ENCODE measurements around the gene OTOF.
A peak's percentile ranks its signal among the peaks of the same experiment; 100 is the strongest.

Gene OTOF

GRCh38 chr2:26465266-26465925, 12.5 kb downstream of the OTOF start:
- Histone ChIP-seq H3K23ac (ENCODE audit: low read length) (no peak overlapping the region), H3K27me3 (ENCODE audit: insufficient read depth, low read length, poor library complexity) (no peaks in the 10 kb centered on the region), H3K4me1 (ENCODE audit: control insufficient read depth, low read depth, low read length) (peaks cover 2% of the 10 kb centered on the region), H2BK15ac (replicated peaks; ENCODE audit: low read depth) (no peak overlapping the region), H3K4me2 (ENCODE audit: low read length) (no peak overlapping the region), H3K4ac (ENCODE audit: low read depth, low read length) (no peak overlapping the region), H3K27ac (ENCODE audit: low read depth, low read length) (no peak overlapping the region), H3K9ac (ENCODE audit: low read length) (no peak overlapping the region), H3K79me1 (ENCODE audit: low read length) (no peaks in the 10 kb centered on the region), H2BK5ac (ENCODE audit: low read length) (no peak overlapping the region), H3K56ac (ENCODE audit: low read length) (no peak overlapping the region), H2AK5ac (ENCODE audit: low read length) (no peak overlapping the region), H3K79me2 (ENCODE audit: control insufficient read depth, insufficient read depth, low read length) (no peaks in the 10 kb centered on the region), H4K5ac (ENCODE audit: low read length) (no peak overlapping the region), H3K36me3 (ENCODE audit: control insufficient read depth, insufficient read depth, low read length) (no peaks in the 10 kb centered on the region), H3K4me3 (ENCODE audit: low read length) (no peak overlapping the region), H3K18ac (ENCODE audit: low read length) (no peak overlapping the region), H4K8ac (ENCODE audit: low read depth, low read length) (no peak overlapping the region), H2BK120ac (ENCODE audit: low read depth, low read length) (no peak overlapping the region)
- WGBS (ENCODE audit: extremely low coverage, insufficient coverage, low lambda C conversion rate), result no CpG with 5 or more reads among the region's 11 CpGs
- DNase-seq, result no peak

- no peak overlapping the region for H3K9ac ChIP-seq (ENCODE audit: low read length)
- no peaks in the 10 kb centered on the region for H3K27me3 ChIP-seq (ENCODE audit: insufficient read depth, low read length, poor library complexity)
- H4K5ac ChIP-seq (ENCODE audit: low read length), result no peak overlapping the region
- no peak overlapping the region for H3K23ac ChIP-seq (ENCODE audit: low read length)
- no peak overlapping the region for H2BK15ac ChIP-seq (replicated peaks; ENCODE audit: low read depth)
- no peaks in the 10 kb centered on the region for H3K79me1 ChIP-seq (ENCODE audit: low read length)
- peak; percentile 37 for DNase-seq
- H3K36me3 ChIP-seq (ENCODE audit: control insufficient read depth, insufficient read depth, low read length), result no peaks in the 10 kb centered on the region
- no CpG with 5 or more reads among the region's 14 CpGs for WGBS (ENCODE audit: extremely low coverage, insufficient coverage, low lambda C conversion rate)
- H2BK120ac ChIP-seq (ENCODE audit: low read depth, low read length), result no peak overlapping the region
- peaks cover 2% of the 10 kb centered on the region for H3K4me1 ChIP-seq (ENCODE audit: control insufficient read depth, low read depth, low read length)
- no peak overlapping the region for H3K4me2 ChIP-seq (ENCODE audit: low read length)
- peak overlapping the region; percentile 6 for H2AK5ac ChIP-seq (ENCODE audit: low read length)
- H3K18ac ChIP-seq (ENCODE audit: low read length), result no peak overlapping the region
- peak overlapping the region; percentile 54 for H3K56ac ChIP-seq (ENCODE audit: low read length)
- no peak overlapping the region for H3K4ac ChIP-seq (ENCODE audit: low read depth, low read length)
- no peaks in the 10 kb centered on the region for H3K79me2 ChIP-seq (ENCODE audit: control insufficient read depth, insufficient read depth, low read length)
- no peak overlapping the region for H2BK5ac ChIP-seq (ENCODE audit: low read length)
- H3K27ac ChIP-seq (ENCODE audit: low read depth, low read length), result no peak overlapping the region
- H4K8ac ChIP-seq (ENCODE audit: low read depth, low read length), result no peak overlapping the region
- H3K4me3 ChIP-seq (ENCODE audit: low read length), result no peak overlapping the region
Measured at GRCh38 chr2:26464390-26465265, 13.3 kb downstream of the OTOF start.

GRCh38 chr2:26463244-26464192, 14.4 kb downstream of the OTOF start:
- Histone ChIP-seq H3K79me2 (ENCODE audit: control insufficient read depth, insufficient read depth, low read length) (no peaks in the 10 kb centered on the region), H3K18ac (ENCODE audit: low read length) (no peak overlapping the region), H4K8ac (ENCODE audit: low read depth, low read length) (no peak overlapping the region), H3K4ac (ENCODE audit: low read depth, low read length) (peak overlapping the region; percentile 66), H3K9ac (ENCODE audit: low read length) (no peak overlapping the region), H3K56ac (ENCODE audit: low read length) (peak overlapping the region; percentile 73), H4K5ac (ENCODE audit: low read length) (no peak overlapping the region), H3K36me3 (ENCODE audit: control insufficient read depth, insufficient read depth, low read length) (no peaks in the 10 kb centered on the region), H2BK15ac (replicated peaks; ENCODE audit: low read depth) (no peak overlapping the region), H2AK5ac (ENCODE audit: low read length) (peak overlapping the region; percentile 10), H2BK120ac (ENCODE audit: low read depth, low read length) (no peak overlapping the region), H3K27ac (ENCODE audit: low read depth, low read length) (no peak overlapping the region), H3K27me3 (ENCODE audit: insufficient read depth, low read length, poor library complexity) (no peaks in the 10 kb centered on the region), H3K4me1 (ENCODE audit: control insufficient read depth, low read depth, low read length) (peaks cover 2% of the 10 kb centered on the region), H3K4me3 (ENCODE audit: low read length) (no peak overlapping the region), H2BK5ac (ENCODE audit: low read length) (peak overlapping the region; percentile 55), H3K79me1 (ENCODE audit: low read length) (no peaks in the 10 kb centered on the region), H3K23ac (ENCODE audit: low read length) (no peak overlapping the region), H3K4me2 (ENCODE audit: low read length) (no peak overlapping the region)
- no CpG with 5 or more reads among the region's 25 CpGs for WGBS (ENCODE audit: extremely low coverage, insufficient coverage, low lambda C conversion rate)
- DNase-seq, result peak; percentile 98

GRCh38 chr2:26462511-26463243, 15.2 kb downstream of the OTOF start:
- Histone ChIP-seq H2BK15ac (replicated peaks; ENCODE audit: low read depth) (no peak overlapping the region), H4K5ac (ENCODE audit: low read length) (no peak overlapping the region), H3K27ac (ENCODE audit: low read depth, low read length) (no peak overlapping the region), H3K56ac (ENCODE audit: low read length) (peak overlapping the region; percentile 73), H3K4me2 (ENCODE audit: low read length) (no peak overlapping the region), H4K8ac (ENCODE audit: low read depth, low read length) (no peak overlapping the region), H3K79me1 (ENCODE audit: low read length) (no peaks in the 10 kb centered on the region), H3K9ac (ENCODE audit: low read length) (no peak overlapping the region), H3K23ac (ENCODE audit: low read length) (no peak overlapping the region), H3K18ac (ENCODE audit: low read length) (no peak overlapping the region), H3K4me1 (ENCODE audit: control insufficient read depth, low read depth, low read length) (peaks cover 2% of the 10 kb centered on the region), H2AK5ac (ENCODE audit: low read length) (peak overlapping the region; percentile 10), H3K4me3 (ENCODE audit: low read length) (no peak overlapping the region), H2BK5ac (ENCODE audit: low read length) (peak overlapping the region; percentile 55), H3K79me2 (ENCODE audit: control insufficient read depth, insufficient read depth, low read length) (no peaks in the 10 kb centered on the region), H3K36me3 (ENCODE audit: control insufficient read depth, insufficient read depth, low read length) (no peaks in the 10 kb centered on the region), H2BK120ac (ENCODE audit: low read depth, low read length) (no peak overlapping the region), H3K4ac (ENCODE audit: low read depth, low read length) (peak overlapping the region; percentile 29), H3K27me3 (ENCODE audit: insufficient read depth, low read length, poor library complexity) (no peaks in the 10 kb centered on the region)
- DNase-seq, result peak; percentile 90
- no CpG with 5 or more reads among the region's 14 CpGs for WGBS (ENCODE audit: extremely low coverage, insufficient coverage, low lambda C conversion rate)

GRCh38 chr2:26462100-26462499, 15.8 kb downstream of the OTOF start:
- peaks cover 2% of the 10 kb centered on the region for H3K4me1 ChIP-seq (ENCODE audit: control insufficient read depth, low read depth, low read length)
- no peaks in the 10 kb centered on the region for H3K36me3 ChIP-seq (ENCODE audit: control insufficient read depth, insufficient read depth, low read length)
- no peak overlapping the region for H2BK120ac ChIP-seq (ENCODE audit: low read depth, low read length)
- H2BK5ac ChIP-seq (ENCODE audit: low read length), result no peak overlapping the region
- no peaks in the 10 kb centered on the region for H3K27me3 ChIP-seq (ENCODE audit: insufficient read depth, low read length, poor library complexity)
- H3K4me2 ChIP-seq (ENCODE audit: low read length), result no peak overlapping the region
- no peak overlapping the region for H3K4me3 ChIP-seq (ENCODE audit: low read length)
- no peak overlapping the region for H3K23ac ChIP-seq (ENCODE audit: low read length)
- H3K27ac ChIP-seq (ENCODE audit: low read depth, low read length), result no peak overlapping the region
- peak overlapping the region; percentile 44 for H3K4ac ChIP-seq (ENCODE audit: low read depth, low read length)
- H3K18ac ChIP-seq (ENCODE audit: low read length), result peak overlapping the region; percentile 16
- H4K5ac ChIP-seq (ENCODE audit: low read length), result no peak overlapping the region
- no peak overlapping the region for H3K9ac ChIP-seq (ENCODE audit: low read length)
- no peak overlapping the region for H4K8ac ChIP-seq (ENCODE audit: low read depth, low read length)
- H3K56ac ChIP-seq (ENCODE audit: low read length), result peak overlapping the region; percentile 20
- no peaks in the 10 kb centered on the region for H3K79me1 ChIP-seq (ENCODE audit: low read length)
- no peaks in the 10 kb centered on the region for H3K79me2 ChIP-seq (ENCODE audit: control insufficient read depth, insufficient read depth, low read length)
- no peak for DNase-seq
- no peak overlapping the region for H2BK15ac ChIP-seq (replicated peaks; ENCODE audit: low read depth)
- no CpG with 5 or more reads among the region's 6 CpGs for WGBS (ENCODE audit: extremely low coverage, insufficient coverage, low lambda C conversion rate)
- H2AK5ac ChIP-seq (ENCODE audit: low read length), result no peak overlapping the region

All from mesendoderm (in vitro differentiated cells).